CD14-positive monocyte (primary cell): ENCODE data around the gene KCTD19. TPM values are rescaled to one million over a fixed set of nuclear protein-coding genes. Genes with fewer than 3 reads are reported as not detected.

Experiments used
- DNase-seq, 3 donors: peaks; one replicate each; pipeline ENCODE4 v3.0.0-alpha.2; 2011 to 2022
- H2AFZ ChIP-seq: 2 replicates; pipeline ENCODE4 v1.6.0; 2012; ENCODE audit warnings: mild to moderate bottlenecking, low read depth, low read length, inconsistent platforms; ENCODE audit not compliant: insufficient read depth, poor library complexity, severe bottlenecking
- H3K27ac ChIP-seq, 2 donors: 1 replicate in 1 of 2; 2 replicates in 1 of 2; pipeline ENCODE4 v1.5.1; 2012 to 2013; ENCODE audit warnings: low read length in 2 of 2, control low read depth in 1 of 2, inconsistent platforms in 1 of 2, low read depth in 1 of 2, mild to moderate bottlenecking in 1 of 2
- H3K27me3 ChIP-seq, 2 donors: one replicate each; pipeline versions ENCODE4 v1.6.0 to v1.6.1; 2011 to 2013; ENCODE audit warnings: low read length in 2 of 2; ENCODE audit not compliant: control insufficient read depth in 2 of 2, insufficient read depth in 2 of 2
- H3K36me3 ChIP-seq, 2 donors: replicated peaks in 1 of 2; 1 replicate in 1 of 2; 2 replicates in 1 of 2; pipeline versions ENCODE4 v1.5.1 to v1.6.1; 2012 to 2013; ENCODE audit warnings: low read length in 2 of 2, control low read depth in 1 of 2, inconsistent platforms in 1 of 2, mild to moderate bottlenecking in 1 of 2; ENCODE audit not compliant: insufficient read depth in 2 of 2, control insufficient read depth in 1 of 2
- H3K4me1 ChIP-seq, 2 donors: 1 replicate in 1 of 2; 2 replicates in 1 of 2; pipeline versions ENCODE4 v1.5.1 to v1.6.1; 2012 to 2013; ENCODE audit warnings: low read length in 2 of 2, control low read depth in 1 of 2, inconsistent platforms in 1 of 2, mild to moderate bottlenecking in 1 of 2, moderate library complexity in 1 of 2; ENCODE audit not compliant: insufficient read depth in 2 of 2, control insufficient read depth in 1 of 2
- H3K4me2 ChIP-seq: replicated peaks from 2 replicates; pipeline ENCODE3; 2012; ENCODE audit warnings: low read length, moderate library complexity, mild to moderate bottlenecking; ENCODE audit not compliant: poor library complexity, severe bottlenecking; ENCODE audit errors: extremely low read depth
- H3K4me3 ChIP-seq, 3 experiments: fragments of 200-600 bp in 1 of 3; sonication (generic) in 1 of 3; replicated peaks in 1 of 3; 1 replicate in 2 of 3; 2 replicates in 1 of 3; pipeline ENCODE4 v1.5.1; 2011 to 2013; ENCODE audit warnings: low read length in 3 of 3, mild to moderate bottlenecking in 3 of 3, control low read depth in 2 of 3, low read depth in 2 of 3, inconsistent platforms in 1 of 3, moderate library complexity in 1 of 3
- H3K79me2 ChIP-seq: 2 replicates; pipeline ENCODE4 v1.6.0; 2012; ENCODE audit warnings: mild to moderate bottlenecking, control low read depth, inconsistent platforms, low read length, moderate library complexity; ENCODE audit not compliant: insufficient read depth
- H3K9ac ChIP-seq: 2 replicates; pipeline ENCODE4 v1.6.0; 2017; ENCODE audit warnings: low read length, mild to moderate bottlenecking; ENCODE audit not compliant: insufficient read depth, poor library complexity, severe bottlenecking
- H3K9me3 ChIP-seq, 2 donors: replicated peaks in 1 of 2; 1 replicate in 1 of 2; 2 replicates in 1 of 2; pipeline versions ENCODE4 v1.5.1 to v1.6.1; 2012 to 2013; ENCODE audit warnings: low read length in 2 of 2, control low read depth in 1 of 2; ENCODE audit not compliant: control insufficient read depth in 1 of 2, insufficient read depth in 1 of 2
- H4K20me1 ChIP-seq: 2 replicates; pipeline ENCODE4 v1.6.0; 2012; ENCODE audit warnings: mild to moderate bottlenecking, low read length, control low read depth, moderate library complexity; ENCODE audit not compliant: insufficient read depth
- H3K27ac Mint-ChIP-seq, 7 donors: one replicate each; pipeline ENCODE4 v1.8.0; 2020; ENCODE audit warnings: mild to moderate bottlenecking in 7 of 7, mixed read lengths in 7 of 7, moderate library complexity in 6 of 7, inconsistent platforms in 2 of 7
- H3K27me3 Mint-ChIP-seq, 3 donors: one replicate each; pipeline ENCODE4 v1.8.0; 2021 to 2022; ENCODE audit warnings: low read depth in 3 of 3, mild to moderate bottlenecking in 3 of 3, mixed read lengths in 3 of 3, moderate library complexity in 3 of 3, inconsistent platforms in 1 of 3
- H3K36me3 Mint-ChIP-seq, 2 donors: one replicate each; pipeline ENCODE4 v1.8.0; 2020; ENCODE audit warnings: mixed read lengths in 2 of 2, inconsistent platforms in 1 of 2, mild to moderate bottlenecking in 1 of 2
- H3K4me1 Mint-ChIP-seq: one replicate; pipeline ENCODE4 v1.8.0; 2020; ENCODE audit warnings: mild to moderate bottlenecking, mixed read lengths
- H3K4me3 Mint-ChIP-seq, 2 donors: one replicate each; pipeline ENCODE4 v1.8.0; 2020; ENCODE audit warnings: mild to moderate bottlenecking in 2 of 2, mixed read lengths in 2 of 2, moderate library complexity in 1 of 2
- H3K9me3 Mint-ChIP-seq, 7 donors: one replicate each; pipeline ENCODE4 v1.8.0; 2020 to 2022; ENCODE audit warnings: mixed read lengths in 7 of 7, mild to moderate bottlenecking in 6 of 7, moderate library complexity in 6 of 7, inconsistent platforms in 2 of 7
- WGBS: methylation state at CpG from one replicate; pipeline ENCODE4 v1.1.5; 2013; ENCODE audit warnings: missing lambda C conversion rate; ENCODE audit not compliant: insufficient coverage; 5-methylcytosine and 5-hydroxymethylcytosine counted together
- intact Hi-C, 2 donors: fragments of 100-400 bp; cut with micrococcal nuclease; formaldehyde crosslinking; loops; one replicate each; pipeline versions ENCODE4 v1.15.0 to v1.15.1; 2023
- polyA plus RNA-seq, 3 donors: library from polyadenylated mRNA; depleted of rRNA in 1 of 3; unstranded in 2 of 3; stranded (reverse) in 1 of 3; fragments of 300-500 nt in 2 of 3; fragments of >200 nt in 1 of 3; fragmentation: Illumina TruSeq in 2 of 3; gene quantifications; 1 replicate in 2 of 3; 2 replicates in 1 of 3; pipeline ENCODE4 v1.2.3, GENCODE V29; 2012 to 2021
- TF ChIP-seq, protein P1 (sequence below): fragments of 200-600 bp; IDR thresholded peaks from one replicate; pipeline ENCODE4 v1.8.0; 2022; ENCODE audit warnings: antibody characterized with exemption, mild to moderate bottlenecking

The KCTD19 gene
- polyA plus RNA-seq, 3 donors = not detected

DNA sequence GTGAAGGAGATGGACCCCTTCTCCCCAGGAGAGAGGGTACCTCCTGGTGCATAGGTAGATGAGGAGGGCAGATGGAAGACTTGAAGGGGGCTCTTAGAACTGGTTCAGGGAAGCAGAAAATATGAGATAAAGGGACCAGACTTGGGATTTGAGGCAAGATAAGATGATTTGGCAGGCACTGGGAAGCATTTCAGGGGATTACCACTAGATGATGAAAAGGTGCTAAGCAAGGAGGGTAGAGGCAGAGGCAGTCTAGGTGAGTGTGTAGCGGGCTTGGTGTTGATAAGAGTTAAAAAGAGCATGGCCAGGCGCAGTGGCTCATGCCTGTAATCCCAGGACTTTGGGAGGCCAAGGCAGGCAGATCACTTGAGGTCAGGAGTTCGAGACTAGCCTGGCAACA is 63.3 kb downstream of the KCTD19 start:
- TF ChIP-seq, protein P1, sequence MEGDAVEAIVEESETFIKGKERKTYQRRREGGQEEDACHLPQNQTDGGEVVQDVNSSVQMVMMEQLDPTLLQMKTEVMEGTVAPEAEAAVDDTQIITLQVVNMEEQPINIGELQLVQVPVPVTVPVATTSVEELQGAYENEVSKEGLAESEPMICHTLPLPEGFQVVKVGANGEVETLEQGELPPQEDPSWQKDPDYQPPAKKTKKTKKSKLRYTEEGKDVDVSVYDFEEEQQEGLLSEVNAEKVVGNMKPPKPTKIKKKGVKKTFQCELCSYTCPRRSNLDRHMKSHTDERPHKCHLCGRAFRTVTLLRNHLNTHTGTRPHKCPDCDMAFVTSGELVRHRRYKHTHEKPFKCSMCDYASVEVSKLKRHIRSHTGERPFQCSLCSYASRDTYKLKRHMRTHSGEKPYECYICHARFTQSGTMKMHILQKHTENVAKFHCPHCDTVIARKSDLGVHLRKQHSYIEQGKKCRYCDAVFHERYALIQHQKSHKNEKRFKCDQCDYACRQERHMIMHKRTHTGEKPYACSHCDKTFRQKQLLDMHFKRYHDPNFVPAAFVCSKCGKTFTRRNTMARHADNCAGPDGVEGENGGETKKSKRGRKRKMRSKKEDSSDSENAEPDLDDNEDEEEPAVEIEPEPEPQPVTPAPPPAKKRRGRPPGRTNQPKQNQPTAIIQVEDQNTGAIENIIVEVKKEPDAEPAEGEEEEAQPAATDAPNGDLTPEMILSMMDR = no peak
- H3K4me3 Mint-ChIP-seq = no peak overlapping the region
- Histone ChIP-seq H3K4me3 (no peak overlapping the region), H3K4me2 (no peak overlapping the region), H3K27ac (no peak overlapping the region), H3K79me2 (no peaks in the 10 kb centered on the region), H3K36me3 (no peaks in the 10 kb centered on the region), H3K9me3 (no peaks in the 10 kb centered on the region), H2AFZ (no peak overlapping the region), H3K4me1 (no peaks in the 10 kb centered on the region), H4K20me1 (no peaks in the 10 kb centered on the region), H3K9ac (no peak overlapping the region), H3K27me3 (no peaks in the 10 kb centered on the region)
- DNase-seq = no peak
- H3K27me3 Mint-ChIP-seq = peaks cover 2 to 17% (median 7%) of the 10 kb centered on the region in 3 donors
- intact Hi-C loops = no loop called here
- H3K36me3 Mint-ChIP-seq = no peaks in the 10 kb centered on the region
- H3K4me1 Mint-ChIP-seq = peaks cover 5% of the 10 kb centered on the region
- 93% methylated on average over 3 of the region's 3 CpGs for WGBS
- H3K9me3 Mint-ChIP-seq = peaks cover 0 to 2% (median 0%) of the 10 kb centered on the region in 7 donors
- H3K27ac Mint-ChIP-seq = no peak overlapping the region

GRCh38 chr16:67260426-67261063 is 66.0 kb downstream of the KCTD19 start:
- Histone ChIP-seq H3K79me2 (no peaks in the 10 kb centered on the region), H3K27me3 (no peaks in the 10 kb centered on the region), H2AFZ (no peak overlapping the region), H3K9me3 (no peaks in the 10 kb centered on the region), H3K36me3 (no peaks in the 10 kb centered on the region), H3K9ac (no peak overlapping the region), H4K20me1 (no peaks in the 10 kb centered on the region), H3K27ac (no peak overlapping the region), H3K4me2 (no peak overlapping the region), H3K4me3 (no peak overlapping the region), H3K4me1 (no peaks in the 10 kb centered on the region)
- intact Hi-C loops = no loop called here
- Mint-ChIP-seq H3K4me1 (peaks cover 2% of the 10 kb centered on the region), H3K9me3 (peaks cover 0 to 3% (median 1%) of the 10 kb centered on the region in 7 donors), H3K4me3 (no peak overlapping the region), H3K36me3 (no peaks in the 10 kb centered on the region), H3K27me3 (peaks cover 5 to 17% (median 6%) of the 10 kb centered on the region in 3 donors), H3K27ac (no peak overlapping the region)
- DNase-seq = peak in 1 of 3 donors; percentile 28
- 75% methylated on average over 4 of the region's 4 CpGs for WGBS
- TF ChIP-seq, protein P1 = peak; percentile 34
